Lung (tissue), 12 donors: ENCODE data around the gene PLEKHA6. TPM values are rescaled to one million over a fixed set of nuclear protein-coding genes. Genes with fewer than 3 reads are reported as not detected.

Experiments
- ATAC-seq: fragments of 200-7000 bp; cut with Tn5 transposase; one replicate; pipeline ENCODE4 v1.9.1; 2020; ENCODE audit warnings: moderate number of reproducible peaks; ENCODE audit not compliant: insufficient read depth, low FRiP score
- DNase-seq, 3 donors: peaks; one replicate each; pipeline ENCODE4 v3.0.0-alpha.2; 2013 to 2017
- H3K27ac ChIP-seq, 2 donors: one replicate each; pipeline ENCODE4 v1.5.1; 2013; ENCODE audit warnings: mild to moderate bottlenecking in 2 of 2, moderate library complexity in 2 of 2, control low read depth in 1 of 2, inconsistent platforms in 1 of 2, low read depth in 1 of 2, low read length in 1 of 2
- H3K27me3 ChIP-seq, 3 donors: one replicate each; pipeline ENCODE4 v1.5.1; 2013; ENCODE audit warnings: low read length in 2 of 3; ENCODE audit not compliant: control insufficient read depth in 3 of 3, insufficient read depth in 3 of 3
- H3K36me3 ChIP-seq, 4 donors: one replicate each; pipeline ENCODE4 v1.5.1; 2013; ENCODE audit warnings: low read length in 4 of 4, mild to moderate bottlenecking in 1 of 4, moderate library complexity in 1 of 4; ENCODE audit not compliant: control insufficient read depth in 4 of 4, insufficient read depth in 4 of 4
- H3K4me1 ChIP-seq, 5 donors: one replicate each; pipeline ENCODE4 v1.5.1; 2013; ENCODE audit warnings: low read length in 5 of 5, mild to moderate bottlenecking in 2 of 5, moderate library complexity in 1 of 5; ENCODE audit not compliant: control insufficient read depth in 5 of 5, insufficient read depth in 5 of 5
- H3K4me3 ChIP-seq: one replicate; pipeline ENCODE4 v1.5.1; 2013; ENCODE audit warnings: mild to moderate bottlenecking, control low read depth, moderate library complexity
- H3K9ac ChIP-seq, 2 donors: one replicate each; pipeline ENCODE4 v1.5.1; 2013; ENCODE audit warnings: low read length in 2 of 2, control low read depth in 1 of 2; ENCODE audit not compliant: insufficient read depth in 1 of 2
- H3K9me3 ChIP-seq, 4 donors: one replicate each; pipeline ENCODE4 v1.5.1; 2013; ENCODE audit warnings: low read length in 3 of 4, mild to moderate bottlenecking in 1 of 4, moderate library complexity in 1 of 4; ENCODE audit not compliant: control insufficient read depth in 4 of 4, insufficient read depth in 3 of 4
- CTCF ChIP-seq: IDR thresholded peaks from 2 replicates; pipeline ENCODE4 v1.5.1; 2012; ENCODE audit warnings: mild to moderate bottlenecking; ENCODE audit errors: control extremely low read depth, extremely low read depth
- WGBS, 2 donors: extraction: QIAGEN DNeasy Blood & Tissue Kit; methylation state at CpG; one replicate each; pipeline ENCODE4 v1.1.7; 2013; 5-methylcytosine and 5-hydroxymethylcytosine counted together
- polyA plus RNA-seq, 2 donors: library from polyadenylated mRNA; stranded (reverse); fragments of 200-250 nt; gene quantifications; one replicate each; pipeline ENCODE4 v1.2.1, GENCODE V29; 2013
- total RNA-seq, 2 donors: library from RNA; depleted of rRNA in 1 of 2; stranded (reverse); fragments of >200 nt in 1 of 2; gene quantifications; one replicate each; pipeline ENCODE4 v1.2.1, GENCODE V29; 2014 to 2021
- donor health status: control.
- donor health status: control.
- donor health status: Bipolar disorder and iron deficiency.
- donor health status: healthy.
- donor health status: DM: yes; HTN: yes; CAD: no.

Gene PLEKHA6
- total and polyA plus RNA-seq, 4 donors = 0.88 to 10.5 (median 3.3) TPM

GRCh38 chr1:204355913-204356312 lies 3.8 kb downstream of the PLEKHA6 start:
- H3K27me3 ChIP-seq = no peaks in the 10 kb centered on the region
- TF ChIP-seq CTCF = no peak
- peaks cover 0 to 28% (median 0%) of the 10 kb centered on the region in 5 donors for H3K4me1 ChIP-seq
- H3K9me3 ChIP-seq = no peaks in the 10 kb centered on the region
- no peak overlapping the region for H3K4me3 ChIP-seq
- H3K9ac ChIP-seq = no peak overlapping the region
- ATAC-seq = no peak
- 85 to 89% methylated on average over 4 of the region's 4 CpGs for WGBS, 2 donors
- DNase-seq = no peak
- H3K27ac ChIP-seq = no peak overlapping the region
- H3K36me3 ChIP-seq = no peaks in the 10 kb centered on the region

GRCh38 chr1:204354579-204354978 lies 5.2 kb downstream of the PLEKHA6 start:
- no peak for ATAC-seq
- WGBS, 2 donors = 83 to 84% methylated on average over 6 of the region's 6 CpGs
- no peaks in the 10 kb centered on the region for H3K27me3 ChIP-seq

GRCh38 chr1:204353213-204353910 lies 6.4 kb downstream of the PLEKHA6 start:
- no peak for DNase-seq
- Histone ChIP-seq H3K4me1 (peaks cover 0 to 38% (median 12%) of the 10 kb centered on the region in 5 donors), H3K9ac (no peak overlapping the region), H3K4me3 (no peak overlapping the region), H3K9me3 (no peaks in the 10 kb centered on the region), H3K27me3 (no peaks in the 10 kb centered on the region), H3K27ac (no peak overlapping the region), H3K36me3 (no peaks in the 10 kb centered on the region)
- ATAC-seq = no peak
- no peak for TF ChIP-seq CTCF
- 84 to 99% methylated on average over 5 of the region's 5 CpGs for WGBS, 2 donors

More at GRCh38 chr1:204354579-204354978, 5.2 kb downstream of the PLEKHA6 start:
- no peak overlapping the region for H3K27ac ChIP-seq
- peaks cover 0 to 36% (median 10%) of the 10 kb centered on the region in 5 donors for H3K4me1 ChIP-seq
- no peaks in the 10 kb centered on the region for H3K36me3 ChIP-seq
- no peak overlapping the region for H3K9ac ChIP-seq
- H3K4me3 ChIP-seq = no peak overlapping the region
- no peak for TF ChIP-seq CTCF
- DNase-seq = no peak
- no peaks in the 10 kb centered on the region for H3K9me3 ChIP-seq
